ENCODE data around the gene SEMA4B. TPM values are rescaled to one million over a fixed set of nuclear protein-coding genes. Genes with fewer than 3 reads are reported as not detected.

Gene SEMA4B
- total and polyA plus RNA-seq, 2 experiments from 2014 or later = 39.3 to 43.1 TPM

DNA sequence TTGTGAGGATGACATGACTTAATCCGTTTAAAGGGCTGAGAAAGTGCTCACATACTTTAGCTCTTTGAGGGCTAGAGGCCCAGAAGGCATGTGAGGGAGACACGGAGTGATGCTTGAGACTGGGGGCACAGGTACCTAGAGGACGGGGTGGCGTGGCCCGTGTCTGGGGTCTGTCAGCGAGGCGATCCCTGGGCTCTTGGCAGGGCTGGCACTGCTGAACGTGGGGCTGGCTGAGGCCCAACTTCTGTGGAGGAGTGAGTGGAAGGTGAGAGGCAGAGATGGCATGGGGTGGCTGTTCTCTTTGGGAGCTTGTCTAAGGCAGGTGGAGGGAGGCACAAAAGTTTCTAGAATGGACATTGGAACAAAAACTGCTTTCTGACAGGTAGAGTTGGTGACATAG lies 9.5 kb downstream of the SEMA4B start:
- TF ChIP-seq, protein P1, sequence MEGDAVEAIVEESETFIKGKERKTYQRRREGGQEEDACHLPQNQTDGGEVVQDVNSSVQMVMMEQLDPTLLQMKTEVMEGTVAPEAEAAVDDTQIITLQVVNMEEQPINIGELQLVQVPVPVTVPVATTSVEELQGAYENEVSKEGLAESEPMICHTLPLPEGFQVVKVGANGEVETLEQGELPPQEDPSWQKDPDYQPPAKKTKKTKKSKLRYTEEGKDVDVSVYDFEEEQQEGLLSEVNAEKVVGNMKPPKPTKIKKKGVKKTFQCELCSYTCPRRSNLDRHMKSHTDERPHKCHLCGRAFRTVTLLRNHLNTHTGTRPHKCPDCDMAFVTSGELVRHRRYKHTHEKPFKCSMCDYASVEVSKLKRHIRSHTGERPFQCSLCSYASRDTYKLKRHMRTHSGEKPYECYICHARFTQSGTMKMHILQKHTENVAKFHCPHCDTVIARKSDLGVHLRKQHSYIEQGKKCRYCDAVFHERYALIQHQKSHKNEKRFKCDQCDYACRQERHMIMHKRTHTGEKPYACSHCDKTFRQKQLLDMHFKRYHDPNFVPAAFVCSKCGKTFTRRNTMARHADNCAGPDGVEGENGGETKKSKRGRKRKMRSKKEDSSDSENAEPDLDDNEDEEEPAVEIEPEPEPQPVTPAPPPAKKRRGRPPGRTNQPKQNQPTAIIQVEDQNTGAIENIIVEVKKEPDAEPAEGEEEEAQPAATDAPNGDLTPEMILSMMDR (IDR thresholded peaks at IDR 0.05; ENCODE audit: low read depth, low read length) = no peak

DNA sequence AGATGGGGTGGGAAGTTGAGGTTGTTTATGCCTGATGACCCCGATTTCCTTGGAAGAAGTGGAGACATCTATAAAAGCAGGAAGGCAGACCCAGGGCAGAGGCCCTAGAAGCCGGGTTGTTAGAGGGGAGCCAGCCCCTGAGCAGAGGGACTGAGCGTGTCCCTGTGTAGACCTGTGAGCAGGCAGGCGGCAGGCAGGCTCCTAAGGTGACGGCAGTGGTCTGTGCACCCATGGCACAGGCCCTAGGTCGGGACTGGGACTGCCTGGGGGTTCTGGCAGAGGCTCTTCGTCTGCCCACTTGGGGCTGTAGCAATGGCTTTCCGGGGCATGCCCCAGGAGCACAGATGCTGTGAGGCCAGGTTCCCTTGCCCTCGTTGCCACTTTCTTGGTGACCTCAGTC lies 9.9 kb downstream of the SEMA4B start:
- no peak for DNase-seq (ENCODE audit: low read depth in 1 of 2, low spot score in 1 of 2)
- TF ChIP-seq, protein P1 (IDR thresholded peaks at IDR 0.05; ENCODE audit: low read depth, low read length) = no peak
- Histone ChIP-seq H3K4me3 (no peak overlapping the region), H3K36me3 (no peaks in the 10 kb centered on the region), H3K4me1 (ENCODE audit: low read depth) (peaks cover 23% of the 10 kb centered on the region), H3K27ac (peak overlapping the region; percentile 85), H3K9me3 (ENCODE audit: low read depth) (no peaks in the 10 kb centered on the region), H3K27me3 (no peaks in the 10 kb centered on the region)

More for the DNA sequence above, 9.5 kb downstream of the SEMA4B start:
- no peaks in the 10 kb centered on the region for H3K9me3 ChIP-seq (ENCODE audit: low read depth)
- no peaks in the 10 kb centered on the region for H3K27me3 ChIP-seq
- no peak for DNase-seq (ENCODE audit: low read depth in 1 of 2, low spot score in 1 of 2)
- no peaks in the 10 kb centered on the region for H3K36me3 ChIP-seq
- H3K4me3 ChIP-seq = no peak overlapping the region
- peaks cover 27% of the 10 kb centered on the region for H3K4me1 ChIP-seq (ENCODE audit: low read depth)
- no peak overlapping the region for H3K27ac ChIP-seq

DNA sequence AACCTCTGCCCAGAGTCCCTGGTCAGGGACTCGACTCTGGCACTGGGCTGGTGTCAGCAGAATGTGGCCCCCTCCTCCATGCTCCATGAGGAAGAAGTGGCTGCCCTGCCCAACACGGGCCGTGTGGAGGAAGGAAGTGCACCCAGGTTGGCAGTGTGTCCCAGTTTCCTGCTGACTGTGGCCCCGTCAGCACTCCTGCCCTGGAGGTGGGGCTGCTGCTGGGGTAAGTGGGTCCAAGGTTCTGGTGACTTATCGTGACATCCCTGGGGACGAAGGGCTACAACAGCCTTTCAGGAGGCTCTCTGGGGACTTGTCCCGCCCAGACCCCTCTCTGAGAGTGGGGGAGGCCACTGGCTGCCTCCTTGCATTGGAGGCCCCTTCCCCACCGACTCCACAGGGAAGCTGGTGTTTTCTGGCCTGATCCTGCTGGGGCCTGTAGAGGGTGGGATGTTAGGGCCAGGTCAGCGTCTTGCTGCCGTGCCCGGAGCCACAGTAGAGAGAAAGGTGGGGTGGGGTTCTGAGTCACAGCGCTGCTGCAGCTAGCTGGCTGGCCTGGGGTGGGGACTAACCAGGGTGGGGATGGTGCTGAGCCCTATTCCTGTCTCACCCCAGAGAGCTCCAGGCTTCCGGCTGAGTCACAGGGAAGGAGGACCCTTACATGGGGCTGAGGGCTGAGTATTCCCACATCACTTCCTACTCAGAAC lies 10.5 kb downstream of the SEMA4B start:
- H3K27me3 ChIP-seq = no peaks in the 10 kb centered on the region
- no peaks in the 10 kb centered on the region for H3K9me3 ChIP-seq (ENCODE audit: low read depth)
- H3K4me3 ChIP-seq = no peak overlapping the region
- TF ChIP-seq, protein P1 (IDR thresholded peaks at IDR 0.05; ENCODE audit: low read depth, low read length) = no peak
- H3K4me1 ChIP-seq (ENCODE audit: low read depth) = peaks cover 17% of the 10 kb centered on the region
- no peak for DNase-seq (ENCODE audit: low read depth in 1 of 2, low spot score in 1 of 2)
- peak overlapping the region; percentile 85 for H3K27ac ChIP-seq
- no peaks in the 10 kb centered on the region for H3K36me3 ChIP-seq

DNA sequence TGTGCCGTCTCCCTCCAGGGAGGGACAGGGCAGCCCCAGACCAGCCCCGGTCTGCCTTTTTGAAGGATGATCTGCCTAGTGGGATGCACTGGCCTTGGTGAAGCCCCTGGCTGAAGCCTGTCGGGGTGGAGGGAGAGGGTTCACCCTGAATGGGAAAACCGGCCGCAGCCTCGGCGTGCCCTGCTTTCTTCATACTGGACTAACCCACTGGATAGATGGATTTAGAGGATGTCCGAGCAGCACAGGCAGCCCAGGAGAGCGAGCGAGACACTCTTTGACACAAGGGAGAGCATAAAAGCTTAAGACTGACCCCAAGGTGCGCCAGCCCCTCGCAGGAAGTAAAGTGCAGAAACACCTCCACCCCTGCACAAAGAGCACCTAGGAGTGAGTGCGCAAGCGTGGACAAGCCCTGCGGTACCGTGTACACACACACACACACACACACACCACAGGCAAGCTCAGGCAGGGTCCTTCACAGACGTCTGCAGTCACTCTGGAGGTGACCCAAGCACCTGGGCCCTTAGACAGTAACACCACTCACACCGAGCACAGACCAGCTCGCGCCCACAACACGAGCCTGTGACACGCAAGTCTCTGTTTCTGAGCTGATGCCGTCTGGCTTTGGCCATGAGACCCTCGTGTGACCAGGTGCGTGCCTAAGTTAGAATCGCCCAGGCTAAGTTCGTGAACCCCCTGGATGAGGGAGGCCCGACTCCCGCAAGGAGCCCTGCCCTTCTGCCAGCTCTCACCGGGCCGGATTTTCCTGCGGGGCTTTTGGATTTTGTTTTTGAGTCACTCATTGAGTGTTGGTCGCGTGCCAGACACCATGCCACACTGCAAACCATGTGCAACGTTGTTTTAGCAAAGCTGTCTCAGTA lies 11.3 kb downstream of the SEMA4B start:
- H3K4me1 ChIP-seq (ENCODE audit: low read depth) = peaks cover 17% of the 10 kb centered on the region
- TF ChIP-seq, protein P1 (IDR thresholded peaks at IDR 0.05; ENCODE audit: low read depth, low read length) = no peak
- no peak overlapping the region for H3K4me3 ChIP-seq
- no peaks in the 10 kb centered on the region for H3K9me3 ChIP-seq (ENCODE audit: low read depth)
- peak overlapping the region; percentile 85 for H3K27ac ChIP-seq
- H3K27me3 ChIP-seq = no peaks in the 10 kb centered on the region
- DNase-seq (ENCODE audit: low read depth in 1 of 2, low spot score in 1 of 2) = no peak
- H3K36me3 ChIP-seq = no peaks in the 10 kb centered on the region

DNA sequence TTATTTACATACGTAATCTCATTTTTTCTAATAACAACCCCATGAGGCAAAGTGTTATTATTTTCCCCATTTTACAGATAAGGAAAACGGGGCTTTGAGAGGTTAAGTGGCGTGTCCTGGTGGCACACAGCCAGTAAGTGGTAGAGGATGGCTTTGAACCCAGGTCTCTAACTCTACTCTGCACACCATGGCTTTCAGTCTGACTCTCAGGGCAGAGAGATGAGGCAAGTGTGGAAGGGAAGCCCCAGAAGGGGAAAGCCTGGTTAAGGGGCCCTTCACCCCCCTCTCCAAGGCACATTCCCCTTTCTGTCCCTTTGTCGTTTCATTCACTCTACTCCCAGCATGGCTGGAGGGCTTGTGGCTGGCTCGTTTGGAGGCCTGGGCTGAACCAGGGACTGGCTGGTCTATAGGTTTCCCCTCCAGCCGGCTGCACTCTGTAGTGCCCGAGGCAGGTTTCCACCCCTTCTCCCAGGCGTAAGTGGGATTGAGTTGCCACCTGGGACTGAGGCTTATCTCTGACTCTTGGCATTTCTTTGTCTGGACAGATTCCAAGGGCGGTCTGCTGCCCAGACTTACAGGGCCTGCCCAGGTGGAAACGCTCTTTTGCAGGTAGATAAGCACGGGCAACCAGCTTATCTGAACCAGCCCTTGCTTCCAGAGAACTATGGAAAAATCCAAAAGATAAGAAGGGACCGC lies 12.1 kb downstream of the SEMA4B start:
- Histone ChIP-seq H3K4me1 (ENCODE audit: low read depth) (peaks cover 17% of the 10 kb centered on the region), H3K27me3 (no peaks in the 10 kb centered on the region), H3K27ac (peak overlapping the region; percentile 85), H3K9me3 (ENCODE audit: low read depth) (no peaks in the 10 kb centered on the region), H3K36me3 (no peaks in the 10 kb centered on the region), H3K4me3 (no peak overlapping the region)
- DNase-seq (ENCODE audit: low read depth in 1 of 2, low spot score in 1 of 2) = peak in 1 of 2 donors; percentile 61
- TF ChIP-seq, protein P1 (IDR thresholded peaks at IDR 0.05; ENCODE audit: low read depth, low read length) = no peak

All from cardiac muscle cell (in vitro differentiated cells and primary cell).